Lower leg skin (tissue), 3 donors: ENCODE measurements around the gene ABHD17C.

Source experiments
- POLR2A ChIP-seq, 2 donors: fragments of 450-650 bp; IDR thresholded peaks; one replicate each; pipeline ENCODE4 v1.6.1; 2016 to 2017; ENCODE audit warnings: antibody characterized with exemption in 2 of 2, mild to moderate bottlenecking in 1 of 2, moderate library complexity in 1 of 2
- TF ChIP-seq, protein P1 (sequence below), 3 donors: fragments of 450-650 bp; IDR thresholded peaks; one replicate each; pipeline ENCODE4 v1.5.1; 2016; ENCODE audit warnings: antibody characterized with exemption in 3 of 3, mild to moderate bottlenecking in 3 of 3, moderate library complexity in 2 of 3

GRCh38 chr15:80699981-80700380 is 4.9 kb downstream of the ABHD17C start:
- TF ChIP-seq, protein P1, sequence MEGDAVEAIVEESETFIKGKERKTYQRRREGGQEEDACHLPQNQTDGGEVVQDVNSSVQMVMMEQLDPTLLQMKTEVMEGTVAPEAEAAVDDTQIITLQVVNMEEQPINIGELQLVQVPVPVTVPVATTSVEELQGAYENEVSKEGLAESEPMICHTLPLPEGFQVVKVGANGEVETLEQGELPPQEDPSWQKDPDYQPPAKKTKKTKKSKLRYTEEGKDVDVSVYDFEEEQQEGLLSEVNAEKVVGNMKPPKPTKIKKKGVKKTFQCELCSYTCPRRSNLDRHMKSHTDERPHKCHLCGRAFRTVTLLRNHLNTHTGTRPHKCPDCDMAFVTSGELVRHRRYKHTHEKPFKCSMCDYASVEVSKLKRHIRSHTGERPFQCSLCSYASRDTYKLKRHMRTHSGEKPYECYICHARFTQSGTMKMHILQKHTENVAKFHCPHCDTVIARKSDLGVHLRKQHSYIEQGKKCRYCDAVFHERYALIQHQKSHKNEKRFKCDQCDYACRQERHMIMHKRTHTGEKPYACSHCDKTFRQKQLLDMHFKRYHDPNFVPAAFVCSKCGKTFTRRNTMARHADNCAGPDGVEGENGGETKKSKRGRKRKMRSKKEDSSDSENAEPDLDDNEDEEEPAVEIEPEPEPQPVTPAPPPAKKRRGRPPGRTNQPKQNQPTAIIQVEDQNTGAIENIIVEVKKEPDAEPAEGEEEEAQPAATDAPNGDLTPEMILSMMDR (IDR thresholded peaks at IDR 0.05), result no peak
- no peak for TF ChIP-seq POLR2A (IDR thresholded peaks at IDR 0.05)
